GM21737 (cell line): ENCODE results near the gene MPPED2.

Experiments
- ATAC-seq: cut with Tn5 transposase; IDR thresholded peaks from one replicate; pipeline ENCODE4 v1.9.1; 2021; ENCODE audit warnings: mild to moderate bottlenecking, moderate library complexity; ENCODE audit not compliant: unreplicated experiment

The MPPED2 gene

DNA sequence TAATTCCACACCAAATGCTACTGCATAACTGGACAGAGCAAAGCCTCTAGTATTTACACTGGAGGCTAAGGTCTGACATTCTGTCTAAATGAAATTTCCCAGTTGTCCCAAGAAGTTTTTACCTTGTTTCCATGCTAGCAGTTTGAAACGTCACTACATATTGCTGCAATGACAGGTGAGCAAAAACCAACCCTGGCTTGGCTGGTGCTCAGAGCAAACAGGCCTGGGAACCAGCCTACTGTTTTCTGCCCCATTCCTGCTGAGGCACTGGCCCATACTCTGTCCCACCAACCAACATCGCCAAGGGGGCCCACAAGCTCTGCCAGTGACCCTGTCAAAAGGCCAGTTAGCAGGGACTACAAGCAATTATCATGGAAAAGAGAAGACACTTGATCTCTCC, 131.1 kb downstream of the MPPED2 start:
- no peak for ATAC-seq

DNA sequence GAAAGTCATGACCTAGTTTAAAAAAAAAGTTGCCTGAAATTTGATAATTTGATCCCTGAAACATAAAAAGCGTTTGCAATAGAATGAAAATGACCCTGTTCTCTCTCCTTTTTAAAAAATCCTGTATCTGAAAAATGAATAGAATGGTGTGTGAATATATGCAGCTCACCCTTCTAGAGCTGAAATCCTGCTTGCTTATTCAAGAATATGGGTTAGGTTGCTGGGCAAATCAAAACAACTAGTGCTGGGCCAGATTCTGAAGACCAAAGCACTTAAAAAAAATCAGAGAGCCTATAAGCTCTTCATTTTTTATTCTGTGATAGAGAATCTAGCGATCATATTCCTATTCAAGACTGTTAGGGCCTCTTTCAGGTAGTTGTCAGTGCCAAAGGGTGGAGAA, 131.6 kb downstream of the MPPED2 start:
- no peak for ATAC-seq

DNA sequence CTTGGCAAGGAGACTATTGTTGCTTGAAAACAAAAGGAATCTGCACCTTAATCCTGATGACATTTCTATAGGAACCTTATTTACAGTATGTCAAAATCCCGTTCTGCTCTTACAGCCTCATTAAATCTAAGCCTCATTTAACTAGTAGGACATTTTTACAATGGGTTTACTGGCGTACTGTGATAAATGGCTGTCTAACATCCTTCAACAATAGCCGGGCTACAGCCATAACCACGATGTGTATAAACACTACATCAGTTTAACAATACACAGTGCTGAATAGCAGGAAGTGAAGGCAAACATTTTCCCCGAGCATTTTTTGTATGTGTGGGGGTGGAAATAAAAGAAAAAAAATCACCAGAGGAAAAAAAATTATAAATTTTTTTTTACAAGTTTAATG, 132.0 kb downstream of the MPPED2 start:
- no peak for ATAC-seq

DNA sequence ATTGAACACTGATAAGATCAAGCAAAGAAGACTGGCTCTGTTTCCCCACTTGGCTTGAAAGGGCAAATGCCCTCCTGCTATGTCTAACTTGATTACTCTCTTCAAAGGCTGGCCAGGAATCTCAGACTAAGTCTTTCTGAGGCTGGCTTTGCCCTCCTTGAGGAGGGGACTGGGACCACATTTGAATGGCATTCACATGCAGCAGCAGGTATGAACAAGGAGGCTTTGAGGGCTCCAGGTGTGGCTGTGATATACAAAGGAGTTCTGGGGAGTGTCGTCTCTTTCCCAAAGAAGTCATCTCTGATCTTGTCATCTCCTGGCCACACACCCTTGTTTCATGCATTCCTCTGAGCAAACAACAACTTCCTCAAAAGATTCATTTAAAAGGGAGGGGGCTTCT, 132.4 kb downstream of the MPPED2 start:
- no peak for ATAC-seq

DNA sequence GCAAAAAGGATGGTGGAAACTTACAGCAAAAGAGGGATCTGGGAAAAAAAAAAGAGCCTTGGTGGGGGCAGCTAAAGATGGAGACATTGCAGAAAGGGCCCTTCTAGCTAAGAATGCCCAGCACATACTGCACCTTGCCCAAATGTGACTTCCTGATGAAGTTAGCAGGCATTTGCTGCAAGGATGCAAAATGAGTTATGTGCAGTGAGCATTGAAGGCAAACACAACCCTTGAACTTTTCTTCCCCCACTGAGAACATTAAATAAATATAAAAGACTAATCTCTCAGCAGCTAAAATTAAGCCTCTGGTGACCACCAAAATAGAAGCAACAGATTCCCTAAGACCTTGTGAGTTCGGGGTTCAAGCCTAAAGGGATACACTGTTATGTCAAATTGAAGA, 133.3 kb downstream of the MPPED2 start:
- no peak for ATAC-seq

DNA sequence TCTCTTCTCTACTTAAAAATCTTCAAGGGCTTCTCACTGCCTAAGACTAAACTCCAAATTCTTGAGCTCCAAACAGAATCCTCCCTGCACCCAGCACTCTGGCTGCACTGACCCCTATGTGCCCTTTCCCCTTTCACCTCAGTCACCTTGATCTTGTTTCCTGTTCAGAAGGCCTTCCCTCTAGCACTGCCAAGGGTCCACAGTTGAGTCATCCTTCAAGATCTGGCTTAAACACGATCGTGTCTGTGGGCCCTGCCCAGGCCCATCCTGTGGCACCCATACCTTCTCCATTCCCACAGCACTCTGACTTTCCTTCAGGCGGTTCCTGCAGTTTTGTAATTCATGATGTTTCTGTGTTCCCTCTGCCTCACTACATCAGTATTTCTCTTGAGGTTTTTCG, 134.0 kb downstream of the MPPED2 start:
- ATAC-seq = no peak

DNA sequence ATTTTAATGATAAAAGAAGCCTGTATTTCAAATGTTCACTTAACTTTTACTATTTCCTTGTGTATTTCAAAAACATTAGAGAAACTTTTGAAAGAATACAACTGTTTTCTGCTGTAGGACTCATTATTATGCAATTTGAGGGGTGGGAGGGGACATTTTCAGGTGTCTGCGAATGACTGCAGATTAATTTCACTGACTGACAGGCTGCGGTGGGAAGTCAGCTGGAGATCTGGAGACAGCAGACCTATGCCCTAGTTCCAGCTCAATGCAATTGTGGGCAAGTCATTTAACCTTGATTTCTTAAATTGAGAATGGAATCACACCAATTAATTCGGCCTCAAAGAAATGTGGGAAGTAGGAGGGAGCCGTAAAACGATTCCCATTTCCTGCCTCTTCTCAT, 134.5 kb downstream of the MPPED2 start:
- ATAC-seq = no peak

DNA sequence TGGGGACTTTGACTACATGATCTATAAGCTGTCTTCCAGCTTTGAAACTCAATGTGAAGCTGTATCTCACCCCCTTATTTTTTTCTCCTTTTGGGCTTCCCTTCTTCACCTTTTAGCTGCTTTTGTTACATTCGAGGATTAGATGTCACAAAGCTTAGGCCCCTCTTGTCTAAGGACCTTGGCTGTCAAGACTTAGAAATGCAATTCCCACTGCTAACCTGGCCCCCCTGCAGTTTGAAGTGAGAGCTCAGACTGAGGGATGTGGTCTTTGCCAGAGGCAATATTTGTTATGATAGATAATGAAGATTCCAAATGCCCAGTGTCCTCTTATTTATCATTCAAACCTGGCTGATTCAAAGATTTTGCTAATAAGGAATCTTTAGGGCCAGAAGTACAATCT, 135.0 kb downstream of the MPPED2 start:
- no peak for ATAC-seq

DNA sequence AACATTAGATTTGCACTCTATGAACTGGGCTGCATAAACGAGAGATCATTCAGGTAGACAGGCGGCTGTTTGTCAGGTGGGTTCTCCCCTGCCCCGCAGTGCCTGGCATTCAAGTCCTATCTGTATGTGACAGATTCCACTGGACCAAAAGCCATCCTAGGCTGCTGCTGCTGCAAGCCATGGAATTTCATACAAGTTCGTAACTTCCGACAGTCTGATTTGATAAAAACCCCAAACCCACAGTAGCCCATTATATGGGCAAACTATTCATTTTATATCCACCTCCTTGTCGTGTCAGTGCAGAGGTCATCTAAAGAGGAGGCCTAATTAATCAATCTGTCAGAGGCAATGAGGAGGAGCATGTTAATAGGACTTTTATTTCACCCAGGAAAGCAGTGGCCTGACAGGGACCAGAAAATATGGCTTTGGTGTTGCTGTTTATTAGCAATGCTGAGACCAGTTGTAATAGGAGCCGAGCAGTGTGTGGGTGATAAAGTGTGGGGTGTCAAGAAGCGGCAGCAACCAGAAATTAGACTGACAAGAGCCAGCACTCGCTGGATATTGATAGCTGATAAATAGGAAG, 139.0 kb downstream of the MPPED2 start:
- no peak for ATAC-seq

DNA sequence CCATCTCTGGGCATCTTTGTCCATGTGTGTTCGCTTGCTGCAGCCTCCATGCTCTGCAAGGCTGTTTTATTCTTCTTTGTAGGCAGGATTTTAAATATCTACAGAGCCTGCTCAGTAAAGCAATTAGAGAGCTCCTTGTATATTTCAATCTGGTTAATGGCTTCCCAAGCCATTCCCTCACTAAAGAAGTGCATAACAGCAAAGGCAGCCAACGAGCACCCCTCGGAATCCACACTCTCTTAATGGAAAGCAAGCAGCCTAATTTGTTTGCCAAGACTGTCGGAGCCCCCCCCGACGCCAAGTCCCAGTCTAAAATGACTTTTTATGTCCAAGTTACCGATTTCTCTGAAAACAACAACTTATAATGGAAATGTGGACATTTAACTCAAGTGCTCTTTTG, 139.6 kb downstream of the MPPED2 start:
- ATAC-seq = no peak

DNA sequence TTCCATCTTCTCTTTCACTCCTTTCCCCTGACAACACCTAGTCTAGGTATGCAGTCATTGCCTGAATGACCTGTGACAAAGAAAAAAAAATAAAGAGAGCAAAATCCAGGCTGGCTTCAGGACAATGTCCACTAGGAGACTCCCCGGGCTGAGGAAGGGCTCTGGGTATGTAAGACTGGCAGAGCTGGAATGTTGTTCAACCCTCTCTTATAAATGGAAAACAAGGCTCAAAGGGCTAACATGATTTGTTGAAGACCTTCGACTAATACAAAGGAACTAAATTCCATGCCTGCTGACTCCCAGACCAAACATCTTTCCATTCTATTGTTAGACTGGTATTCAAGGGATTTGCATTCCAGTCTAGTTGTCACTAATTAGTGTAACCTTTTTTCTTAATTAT, 141.1 kb downstream of the MPPED2 start:
- ATAC-seq = no peak

DNA sequence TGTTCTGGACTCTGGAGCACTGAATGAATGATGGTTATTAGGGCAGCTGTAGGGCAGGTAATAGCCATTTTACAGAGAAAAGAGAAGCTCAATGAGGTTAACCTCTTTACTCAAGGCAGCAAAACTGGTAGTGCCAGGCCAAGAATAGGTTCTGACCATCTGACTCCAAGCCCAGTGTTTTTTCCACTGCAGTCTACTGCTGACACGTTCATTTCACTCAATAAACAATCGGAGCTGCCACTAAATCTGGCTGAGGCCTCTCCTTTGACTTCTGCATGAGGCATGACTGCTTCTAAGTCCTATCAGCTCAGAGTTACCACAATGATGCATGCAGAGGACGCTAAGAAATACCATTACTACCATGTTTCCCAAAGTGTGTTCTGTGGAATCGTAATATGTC, 145.6 kb downstream of the MPPED2 start:
- no peak for ATAC-seq

DNA sequence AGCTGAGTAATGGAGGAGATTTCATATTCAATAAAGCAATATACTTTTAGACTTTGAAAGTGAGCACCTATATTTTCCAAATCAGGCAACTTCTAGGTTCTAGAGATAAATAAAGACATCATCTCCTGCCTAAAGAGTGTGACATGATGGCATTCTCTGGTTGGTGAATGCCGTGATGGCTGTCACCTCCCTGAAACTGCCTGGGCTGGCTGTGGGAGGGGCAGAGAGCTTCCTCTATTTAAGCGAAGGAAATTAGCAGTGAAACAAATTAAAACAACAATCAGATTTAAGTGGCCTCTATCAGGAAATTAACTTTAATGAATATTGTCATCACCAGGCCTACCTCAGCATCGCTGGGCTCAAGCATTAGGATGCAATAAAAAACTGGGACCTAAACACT, 149.4 kb downstream of the MPPED2 start:
- ATAC-seq = no peak

DNA sequence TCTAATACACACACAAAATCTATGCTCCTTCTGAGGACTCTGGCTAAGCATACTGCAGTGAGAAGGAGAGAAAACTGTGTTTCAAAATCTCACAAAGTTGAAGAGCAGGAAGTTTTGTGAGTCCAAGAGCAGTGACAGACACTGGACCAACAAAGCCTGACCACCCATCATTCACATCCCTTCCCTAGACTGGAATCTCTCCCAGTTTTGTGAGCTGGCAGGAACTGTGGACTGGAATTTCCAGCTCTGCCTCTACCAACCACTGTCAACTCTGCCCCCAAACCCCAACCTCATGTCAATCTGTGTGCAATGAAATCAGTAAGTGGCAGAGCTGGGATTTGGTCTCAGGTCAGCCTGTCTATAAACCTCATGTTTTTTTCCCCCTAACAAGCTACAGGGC, 150.7 kb downstream of the MPPED2 start:
- no peak for ATAC-seq

DNA sequence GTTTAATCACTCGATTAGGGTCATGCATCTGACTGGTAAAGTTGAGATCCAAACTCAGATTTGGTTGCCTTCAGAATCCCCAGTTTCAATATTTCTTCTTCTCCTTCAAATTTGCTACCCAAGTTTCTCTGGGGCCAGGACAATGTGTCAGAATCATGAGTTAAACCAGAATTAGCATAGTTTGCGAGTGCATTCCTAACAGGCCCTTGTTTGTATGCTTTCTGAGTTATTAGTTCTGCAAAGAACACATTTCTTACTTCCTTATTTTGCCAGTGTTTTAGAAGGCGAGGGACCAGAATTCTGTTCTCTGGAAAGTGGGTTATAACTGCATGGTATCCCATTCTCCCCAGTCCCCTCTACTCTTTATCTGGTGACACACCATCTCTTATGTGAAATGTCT, 151.3 kb downstream of the MPPED2 start:
- no peak for ATAC-seq

DNA sequence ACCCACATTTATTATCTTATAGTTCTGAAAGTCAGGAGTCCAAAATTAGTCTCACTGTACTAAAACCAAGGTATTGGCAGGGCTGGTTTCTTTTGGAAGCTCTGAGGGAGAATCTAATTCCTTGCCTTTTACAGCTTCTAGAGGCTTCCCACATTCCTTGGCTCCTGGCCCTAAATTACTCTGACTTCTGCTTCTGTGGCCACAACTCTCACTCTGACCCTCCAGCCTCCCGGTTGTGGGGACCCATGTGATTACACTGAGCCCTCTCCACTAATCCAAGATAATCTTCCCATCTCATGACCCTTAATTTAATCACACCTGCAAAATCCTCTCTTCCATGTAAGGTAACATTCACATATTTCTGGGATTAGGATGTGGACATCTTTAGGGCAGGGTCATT, 152.3 kb downstream of the MPPED2 start:
- ATAC-seq = no peak

DNA sequence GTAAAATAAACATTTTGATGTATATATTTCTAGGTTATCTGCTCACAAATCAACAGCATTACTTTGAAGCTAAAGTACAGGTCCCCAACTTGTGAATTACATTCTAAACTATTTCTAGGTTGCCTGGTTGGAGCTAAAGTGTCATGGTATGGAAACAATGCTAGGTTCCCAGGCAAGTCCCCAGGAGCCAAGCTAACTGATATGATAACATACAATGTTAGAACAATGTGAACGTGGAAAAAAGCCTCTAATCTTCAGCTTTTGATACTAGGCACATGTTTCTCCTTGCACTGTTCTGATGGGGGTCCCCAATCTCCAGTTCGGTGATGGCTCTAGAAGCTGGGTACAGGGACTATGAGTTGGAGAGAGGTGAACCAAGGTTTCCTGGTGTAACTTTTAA, 153.4 kb downstream of the MPPED2 start:
- ATAC-seq = no peak

DNA sequence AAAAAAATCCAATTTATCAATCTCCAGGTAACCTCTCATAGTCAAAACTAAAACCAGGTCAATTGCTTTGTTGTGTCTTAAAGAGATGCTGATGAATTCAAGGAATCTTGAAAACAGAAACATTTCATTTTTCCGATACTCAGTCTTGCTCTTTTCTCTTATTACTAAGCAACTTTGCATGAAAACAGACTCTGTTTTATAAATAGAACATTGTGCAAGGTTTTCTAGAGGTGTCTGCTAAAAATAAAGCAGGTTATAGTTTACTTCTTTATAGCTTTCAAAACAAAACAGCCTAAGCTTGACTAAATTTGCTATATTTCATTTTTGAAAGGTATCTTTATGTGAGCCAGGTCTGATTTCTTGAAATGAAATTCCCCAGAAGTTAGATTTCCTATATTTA, 154.0 kb downstream of the MPPED2 start:
- no peak for ATAC-seq

DNA sequence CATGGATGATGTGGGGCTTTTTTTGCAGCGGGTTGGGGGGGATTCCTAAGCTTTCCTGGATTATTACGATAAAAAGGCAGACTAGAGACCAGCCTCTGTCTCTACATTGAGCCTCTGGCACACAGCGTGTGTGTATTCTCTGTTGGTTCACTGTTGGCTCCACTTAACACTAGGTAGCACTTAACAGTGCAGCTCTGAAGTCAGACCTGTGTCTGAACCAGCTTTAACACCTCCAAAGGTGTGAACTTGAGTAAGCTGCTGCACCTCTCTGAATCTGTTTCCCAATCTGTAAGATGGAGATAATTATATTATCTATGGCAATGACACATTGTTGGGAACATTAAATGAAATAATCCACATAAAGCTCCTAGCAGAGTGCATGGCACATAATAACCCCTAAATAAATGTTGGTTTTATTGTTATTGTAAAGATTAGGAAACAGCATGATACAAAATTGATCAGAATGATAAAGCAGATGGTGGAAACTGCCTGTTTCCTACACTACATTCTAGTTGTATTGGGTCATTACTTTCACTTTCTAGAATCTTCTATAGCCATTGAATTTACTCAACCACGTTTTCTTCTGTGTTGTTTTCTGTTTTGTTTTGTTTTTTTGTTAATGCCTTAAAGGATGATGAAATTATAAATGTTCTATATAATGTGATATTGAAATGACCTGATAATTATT, 154.9 kb downstream of the MPPED2 start:
- ATAC-seq = no peak

DNA sequence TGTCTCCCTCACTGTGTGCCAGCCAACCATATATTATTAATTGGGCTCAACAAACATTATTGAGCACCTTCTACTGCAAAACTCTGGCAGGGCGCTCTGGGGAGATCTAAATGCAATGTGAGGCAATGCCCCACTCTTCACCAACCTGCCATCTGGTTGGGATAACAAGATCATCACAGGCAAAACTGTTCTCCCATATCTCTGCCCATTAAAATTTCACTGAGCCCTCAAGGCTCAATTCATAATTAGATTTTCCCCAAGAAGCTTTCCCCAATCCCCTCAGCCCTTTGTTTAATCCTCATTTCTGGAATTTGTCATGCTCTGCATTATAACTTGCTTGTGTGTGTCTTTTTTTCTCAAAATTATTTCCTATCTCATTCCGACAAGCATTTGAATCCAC, 156.6 kb downstream of the MPPED2 start:
- ATAC-seq = no peak

DNA sequence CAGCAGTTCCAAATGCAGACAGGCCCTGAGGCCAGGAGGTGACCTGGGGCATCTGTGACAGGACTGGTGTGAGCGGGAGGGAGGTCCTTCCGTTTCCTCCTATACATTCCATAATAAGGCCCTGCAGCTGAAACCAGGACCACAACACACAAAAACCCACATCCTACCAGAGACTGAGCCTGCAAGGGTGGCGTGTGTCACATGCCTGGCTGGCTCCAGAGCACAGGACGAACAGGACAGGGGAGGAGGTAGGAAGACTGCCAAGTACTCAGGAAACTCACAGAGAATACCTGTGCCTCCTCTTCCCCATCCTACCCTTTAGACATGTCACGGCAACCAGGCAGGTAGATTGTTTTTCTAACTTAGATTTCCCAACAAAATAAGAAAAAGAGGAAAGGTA, 159.4 kb downstream of the MPPED2 start:
- no peak for ATAC-seq

DNA sequence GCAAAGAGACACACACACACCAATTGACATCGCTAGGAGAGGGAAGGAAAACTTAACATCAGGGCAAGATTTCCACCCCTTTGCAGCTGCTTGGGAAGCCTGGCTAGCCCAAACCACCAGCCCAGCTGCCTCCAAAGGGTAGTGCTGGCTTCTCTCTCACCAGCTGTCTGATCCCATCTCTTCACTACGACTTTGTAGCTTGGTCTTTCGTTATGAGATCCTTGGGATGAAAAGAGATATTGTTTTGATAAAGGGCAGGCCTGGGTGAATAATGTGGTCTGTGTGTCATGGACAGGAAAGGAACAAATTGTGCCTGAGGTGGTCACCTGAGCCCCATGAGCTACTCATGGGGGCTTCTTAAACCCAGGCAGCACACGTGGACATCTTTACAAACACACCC, 161.3 kb downstream of the MPPED2 start:
- no peak for ATAC-seq

DNA sequence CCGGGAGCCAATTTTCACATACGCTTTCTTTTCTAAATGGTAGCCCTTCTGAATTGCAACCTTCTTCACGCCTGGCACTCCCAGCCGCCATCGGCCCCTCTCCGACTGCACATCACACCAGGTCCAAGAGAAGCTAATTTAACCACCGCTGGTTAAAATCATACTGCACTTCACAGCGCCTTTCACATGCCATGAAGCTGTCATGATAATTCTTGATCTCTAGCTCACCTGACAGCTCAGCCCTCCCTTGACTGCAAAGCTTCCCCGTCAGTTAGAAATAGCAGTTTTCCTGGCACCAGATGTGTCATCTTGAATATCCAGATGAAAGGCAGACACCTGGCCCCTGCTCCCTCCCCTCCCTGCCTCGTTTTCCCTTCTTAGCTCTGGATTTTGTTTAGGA, 161.8 kb downstream of the MPPED2 start:
- ATAC-seq = no peak
